GM13976 (cell line): ENCODE measurements around the gene SMCO2.

ENCODE experiments used
- DNase-seq: peaks from one replicate; pipeline ENCODE4 v3.0.0; 2012; ENCODE audit warnings: low spot score
- CTCF ChIP-seq: IDR thresholded peaks from 2 replicates; pipeline ENCODE4 v1.5.1; 2012; ENCODE audit warnings: borderline replicate concordance, mild to moderate bottlenecking; ENCODE audit not compliant: insufficient read depth; ENCODE audit errors: extremely low read depth, missing control alignments, control extremely low read depth
- in situ Hi-C: fragments of 300-500 bp; cut with MboI; formaldehyde crosslinking; loops from one replicate; pipeline ENCODE4 v1.12.0; 2022; ENCODE audit warnings: low sequenced_read_pairs, mixed read lengths, inconsistent platforms; ENCODE audit not compliant: unreplicated experiment

SMCO2 gene

GRCh38 chr12:27517546-27517945 is 71.0 kb downstream of the SMCO2 start:
- no peak for TF ChIP-seq CTCF
- in situ Hi-C loops = no loop called here
- no peak for DNase-seq

- DNase-seq = no peak
- no peak for TF ChIP-seq CTCF
- in situ Hi-C loops = no loop called here
These were observed 71.6 kb downstream of the SMCO2 start for GRCh38 chr12:27517961-27518665.

GRCh38 chr12:27521066-27521465 is 74.5 kb downstream of the SMCO2 start:
- TF ChIP-seq CTCF = no peak
- no peak for DNase-seq
- in situ Hi-C loops = no loop called here

- DNase-seq = no peak
- in situ Hi-C loops = no loop called here
- TF ChIP-seq CTCF = no peak
These were observed 75.4 kb downstream of the SMCO2 start for GRCh38 chr12:27521981-27522380.

- no peak for TF ChIP-seq CTCF
- in situ Hi-C loops = no loop called here
- DNase-seq = peak; percentile 41
These were observed 76.7 kb downstream of the SMCO2 start for GRCh38 chr12:27523305-27523641.

GRCh38 chr12:27523642-27524493 is 77.3 kb downstream of the SMCO2 start, which contains the start of gene PPFIBP1:
PPFIBP1 (plus strand) TSS chr12:27524206; CDS start chr12:27633397, 109,191 bp downstream.
- in situ Hi-C loops = no loop called here
- peak; percentile 96 for DNase-seq
- peak; percentile 23 for TF ChIP-seq CTCF
